GM18873 (cell line): ENCODE data around the gene FAM177B.

Experiments
- ATAC-seq: cut with Tn5 transposase; IDR thresholded peaks from one replicate; pipeline ENCODE4 v1.9.1; 2021; ENCODE audit warnings: mild to moderate bottlenecking, moderate library complexity, moderate number of reproducible peaks; ENCODE audit not compliant: unreplicated experiment, low FRiP score

The FAM177B gene

DNA sequence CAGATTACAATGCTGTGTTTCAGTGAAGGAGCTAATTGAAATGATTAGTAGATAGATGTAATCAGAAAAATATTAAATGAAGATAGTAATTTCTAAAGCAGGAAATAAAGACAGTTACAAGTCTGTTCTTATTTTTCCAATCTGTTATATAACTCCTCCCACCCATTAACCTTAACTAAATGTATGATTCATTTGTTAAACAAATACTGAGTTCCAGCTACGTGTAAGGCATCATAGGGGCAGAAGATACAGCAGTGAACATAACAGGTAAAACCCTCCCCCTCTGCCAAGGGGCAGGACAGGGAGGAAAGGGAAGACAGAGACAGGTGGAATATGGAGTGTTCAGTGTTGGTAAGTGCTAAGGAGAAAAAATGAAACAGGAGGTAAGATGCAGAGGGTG lies at the start of gene FAM177B:
Gene FAM177B, plus strand, starts transcription at position 231 of the 400 bp plus-strand sequence. CDS start 9,344 bp downstream, outside the sequence.
- ATAC-seq = no peak

DNA sequence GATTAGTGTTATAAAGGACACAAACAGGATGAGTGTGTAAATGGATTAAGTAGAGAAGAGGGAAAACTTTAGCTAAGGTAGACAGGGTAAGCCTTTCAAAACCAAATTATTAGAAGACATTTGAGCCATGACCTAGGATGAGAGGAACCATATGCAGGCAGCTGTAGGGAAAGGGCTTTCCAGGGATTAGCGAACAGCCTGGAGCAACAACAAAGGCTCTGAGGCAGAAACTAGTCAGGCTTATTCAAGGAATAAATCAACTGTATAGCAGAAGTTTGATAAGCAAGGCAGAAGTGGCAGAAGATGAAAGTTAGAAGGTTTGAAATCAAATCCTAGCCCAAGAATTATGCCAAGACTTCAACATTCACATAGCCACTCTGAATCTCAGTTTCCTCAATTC lies 46.0 kb upstream of the FAM177B start:
- ATAC-seq = no peak

DNA sequence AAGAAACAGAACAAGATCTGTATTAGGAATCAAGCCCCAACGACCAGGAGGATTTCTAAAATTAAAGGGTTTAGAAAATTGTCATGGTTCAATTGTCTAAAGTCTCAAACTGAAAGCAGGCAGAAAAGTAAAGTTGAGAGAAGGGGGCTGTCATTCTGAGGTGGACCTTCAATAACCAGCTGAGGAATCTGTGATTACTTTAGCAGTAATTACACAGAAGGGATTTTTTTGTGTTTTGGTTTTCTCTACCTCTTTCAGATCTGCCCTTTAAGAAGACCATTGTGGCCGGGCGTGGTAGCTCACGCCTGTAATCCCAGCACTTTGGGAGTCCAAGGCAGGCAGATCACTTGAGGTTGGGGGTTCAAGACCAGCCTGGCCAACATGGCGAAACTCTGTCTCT lies 42.1 kb upstream of the FAM177B start:
- no peak for ATAC-seq

DNA sequence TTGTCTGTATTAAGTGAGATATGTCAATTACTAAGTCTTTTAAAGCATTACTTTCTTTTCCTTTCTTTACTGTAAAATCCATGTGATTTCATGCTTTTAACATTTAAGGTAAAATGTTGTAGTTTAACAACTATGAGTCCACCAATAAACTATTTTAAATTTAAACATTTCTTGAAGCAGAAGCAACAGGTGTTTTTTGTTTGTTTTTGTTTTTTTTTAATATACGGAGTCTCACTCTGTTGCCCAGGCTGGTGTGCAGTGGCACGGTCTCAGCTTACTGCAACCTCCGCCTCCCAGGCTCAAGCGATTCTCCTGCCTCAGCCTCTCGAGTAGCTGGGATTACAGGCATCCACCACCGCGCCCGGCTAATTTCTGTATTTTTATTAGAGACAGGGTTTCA lies 40.3 kb upstream of the FAM177B start:
- no peak for ATAC-seq

DNA sequence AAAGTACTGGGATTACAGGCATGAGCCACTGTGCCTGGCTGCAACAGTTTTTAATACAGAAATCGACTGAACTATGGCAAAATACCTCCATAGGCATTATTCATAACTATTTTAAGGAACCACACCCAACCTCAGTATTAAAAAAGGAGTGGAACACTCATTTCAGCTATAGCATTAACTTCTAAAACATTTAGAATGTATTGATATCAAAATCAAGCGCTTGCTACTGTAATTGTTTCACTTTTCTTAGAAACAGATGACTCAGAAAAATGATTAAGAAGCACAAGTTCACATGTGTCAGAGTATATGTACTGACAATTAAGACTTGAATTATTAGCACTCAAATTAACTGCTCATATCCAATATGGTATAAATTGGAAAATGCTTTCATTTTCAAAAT lies 39.8 kb upstream of the FAM177B start:
- ATAC-seq = no peak

DNA sequence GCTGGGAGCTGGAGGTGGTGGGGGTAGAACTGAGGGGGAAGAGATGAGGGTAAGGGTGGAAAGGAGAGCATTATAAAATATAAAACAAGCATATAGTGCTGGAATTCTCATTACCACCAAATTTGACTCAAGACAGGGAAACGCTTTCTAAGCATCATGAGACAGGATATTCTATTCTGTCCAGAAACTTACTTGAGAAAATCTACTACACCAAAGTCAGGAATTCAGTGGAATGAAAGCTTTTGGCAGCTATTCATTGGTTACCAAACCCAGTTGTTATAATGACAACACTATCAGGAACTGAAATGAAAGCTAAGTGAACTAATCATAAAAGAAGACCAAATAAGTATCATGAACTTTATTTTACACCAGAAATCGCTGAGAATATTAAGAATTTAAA lies 39.2 kb upstream of the FAM177B start:
- no peak for ATAC-seq

DNA sequence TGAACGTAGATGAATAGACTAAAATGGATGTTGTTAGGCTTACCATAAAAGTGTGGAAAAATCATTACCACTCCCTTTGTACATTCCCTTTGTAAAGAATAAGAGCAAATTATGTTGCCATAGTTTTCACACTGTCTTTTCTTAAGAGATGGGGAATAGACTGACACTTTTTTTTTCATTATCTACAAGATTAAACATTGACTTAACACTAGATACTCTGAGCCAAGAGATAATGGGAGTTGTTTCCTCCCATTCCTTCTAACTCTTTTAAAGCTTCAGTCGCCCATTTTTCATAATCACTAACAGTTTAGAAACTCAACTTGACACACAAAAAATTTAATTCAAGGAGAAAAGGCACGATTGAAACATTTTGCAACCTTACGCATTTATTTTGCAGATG lies 34.8 kb upstream of the FAM177B start:
- ATAC-seq = no peak

DNA sequence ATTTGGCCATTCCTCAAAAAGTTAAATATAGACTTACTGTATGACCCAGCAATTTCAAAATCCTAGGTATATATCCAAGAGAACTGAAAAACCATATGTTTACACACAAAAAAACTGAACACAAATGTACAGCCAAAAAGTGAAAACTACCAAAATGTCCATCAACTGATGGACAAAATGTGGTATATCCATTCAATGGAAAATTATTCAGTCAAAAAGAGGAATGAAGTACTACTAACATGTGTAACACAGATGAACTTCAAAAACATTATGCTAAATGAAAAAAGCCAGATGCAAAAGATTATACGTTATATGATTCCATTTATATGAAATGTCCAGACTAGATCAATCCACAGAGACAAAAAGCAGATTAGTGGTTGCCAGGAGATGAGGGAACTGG lies 32.7 kb upstream of the FAM177B start:
- no peak for ATAC-seq

DNA sequence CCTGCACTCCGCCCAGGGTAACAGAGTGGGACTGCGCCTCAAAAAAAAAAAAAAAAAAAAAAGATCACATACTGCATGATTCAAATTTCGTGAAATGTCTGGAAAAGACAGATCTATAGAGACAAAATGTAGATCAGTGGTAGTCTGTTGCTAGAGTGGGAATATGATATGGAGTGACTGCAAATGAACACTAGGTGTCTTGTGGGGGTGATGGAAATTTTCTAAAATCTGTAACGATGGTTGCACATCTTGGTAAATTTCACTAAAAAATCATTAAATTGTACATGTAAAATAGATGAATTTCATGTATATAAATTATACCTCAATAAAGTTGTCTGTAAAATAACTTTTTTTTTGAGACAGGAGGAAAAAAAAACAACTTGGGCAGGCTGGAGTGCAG lies 30.2 kb upstream of the FAM177B start:
- ATAC-seq = no peak

DNA sequence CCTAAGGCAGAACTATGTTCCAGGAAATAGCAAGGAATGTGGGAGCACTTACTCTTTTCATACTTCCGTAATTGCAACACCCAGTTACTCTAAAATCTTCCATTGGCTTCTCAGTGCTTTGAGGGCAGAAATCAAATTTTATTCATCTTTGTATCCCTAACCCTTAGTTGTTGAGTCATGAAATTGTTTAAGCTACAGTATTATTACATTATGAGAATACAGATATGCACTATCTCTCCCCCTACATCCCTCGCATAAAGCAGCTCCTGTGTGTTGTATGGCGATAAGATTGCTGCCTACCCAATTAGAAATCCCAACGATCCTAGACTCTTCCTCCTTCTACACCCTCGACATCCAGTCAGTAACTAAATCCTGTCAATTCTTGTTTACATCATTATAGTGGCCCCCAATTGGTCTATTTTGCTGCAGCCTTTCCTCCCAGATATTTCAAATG lies 27.3 kb upstream of the FAM177B start:
- no peak for ATAC-seq

DNA sequence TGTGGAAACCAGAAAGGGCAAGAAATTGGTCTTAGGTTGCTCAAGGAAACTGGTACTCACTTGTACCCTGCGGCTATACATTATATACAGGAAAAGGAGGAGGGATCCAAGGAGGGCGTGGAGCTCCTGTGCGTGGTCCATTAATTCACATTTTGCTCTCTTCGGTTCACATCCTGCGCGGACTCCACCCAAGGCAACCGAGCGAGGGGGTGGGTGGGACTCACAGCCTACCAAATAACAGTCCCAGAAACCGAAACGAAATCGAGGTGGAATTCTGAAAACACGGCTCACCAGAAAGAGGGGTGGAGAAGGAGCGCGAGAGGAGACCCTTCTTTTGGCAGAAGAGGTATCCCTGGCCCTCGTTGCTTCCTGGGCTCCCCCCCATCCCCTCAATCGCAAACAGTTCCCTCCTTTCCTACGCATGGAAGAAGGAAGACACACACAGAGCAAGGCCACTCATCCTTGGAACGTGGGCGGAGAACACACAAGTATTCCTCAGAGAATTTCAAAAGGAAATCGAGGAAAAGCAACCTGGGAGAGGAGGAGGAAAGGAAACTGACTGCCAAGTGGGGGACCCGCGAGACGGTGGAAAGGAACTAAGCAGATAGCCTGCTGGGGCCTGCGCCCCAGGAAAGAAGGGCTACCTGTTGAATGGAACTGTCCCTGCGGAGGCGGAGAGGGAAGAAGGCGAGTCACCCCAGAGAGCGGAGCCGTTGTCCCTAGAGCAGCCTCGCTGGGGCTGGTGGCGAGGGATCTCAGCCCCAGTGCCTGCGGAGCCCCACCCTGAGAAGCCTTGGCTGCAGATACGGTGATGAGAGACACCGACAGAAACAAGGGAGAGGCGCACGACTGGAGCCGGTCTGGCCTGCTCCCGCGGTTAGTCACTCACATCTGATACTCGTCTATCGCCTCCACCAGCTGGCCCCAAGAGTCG lies 25.4 kb upstream of the FAM177B start:
- peak; percentile 29 for ATAC-seq

DNA sequence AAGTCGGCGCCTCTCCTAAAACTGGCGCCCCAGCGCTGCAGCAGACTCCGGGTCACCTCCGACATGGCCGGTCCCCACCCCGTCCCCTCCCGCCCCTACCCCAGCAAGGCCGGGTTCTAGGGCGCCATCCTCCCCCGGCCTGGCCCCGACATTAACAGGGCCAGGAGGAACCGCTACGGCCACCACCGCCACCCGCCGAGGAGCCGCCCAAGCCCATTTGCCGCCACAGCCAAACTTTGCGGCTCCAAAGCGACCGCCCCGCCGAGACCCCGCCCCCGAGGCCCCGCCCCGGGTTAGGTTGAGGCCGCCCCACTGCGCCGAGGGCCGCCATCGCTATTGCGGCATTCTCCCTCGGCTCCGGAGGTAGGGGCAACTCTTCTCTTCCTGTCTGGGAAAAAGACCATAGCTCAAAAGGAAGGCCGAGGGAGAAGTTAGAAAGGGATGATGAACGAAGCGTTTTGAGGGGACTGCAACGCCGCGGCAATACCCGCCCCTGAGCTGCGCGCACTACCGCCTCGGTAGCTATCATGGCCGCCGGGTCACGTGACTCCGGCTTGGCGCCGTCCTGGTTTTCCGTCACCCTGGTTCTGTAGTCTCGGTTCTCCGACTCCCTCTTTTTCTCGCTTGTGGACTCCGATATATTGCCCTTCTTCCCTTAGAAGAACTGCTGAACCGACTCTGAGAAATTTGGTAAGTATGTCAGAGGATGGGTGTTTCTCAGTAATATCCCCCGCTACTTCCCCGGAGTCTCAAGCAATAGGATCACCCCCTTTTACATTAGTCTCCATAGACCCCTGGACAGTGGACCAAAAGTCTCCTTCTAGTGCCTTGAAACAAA lies 24.5 kb upstream of the FAM177B start, which contains the start of the genes AIDA and BROX:
Gene AIDA, minus strand, starts transcription at position 239 of the 838 bp plus-strand sequence. Its CDS starts 174 bp downstream, at position 65.
Gene BROX, plus strand, starts transcription at position 312 of the 838 bp plus-strand sequence. CDS start 3,136 bp downstream, outside the sequence.
- ATAC-seq = peak; percentile 57

DNA sequence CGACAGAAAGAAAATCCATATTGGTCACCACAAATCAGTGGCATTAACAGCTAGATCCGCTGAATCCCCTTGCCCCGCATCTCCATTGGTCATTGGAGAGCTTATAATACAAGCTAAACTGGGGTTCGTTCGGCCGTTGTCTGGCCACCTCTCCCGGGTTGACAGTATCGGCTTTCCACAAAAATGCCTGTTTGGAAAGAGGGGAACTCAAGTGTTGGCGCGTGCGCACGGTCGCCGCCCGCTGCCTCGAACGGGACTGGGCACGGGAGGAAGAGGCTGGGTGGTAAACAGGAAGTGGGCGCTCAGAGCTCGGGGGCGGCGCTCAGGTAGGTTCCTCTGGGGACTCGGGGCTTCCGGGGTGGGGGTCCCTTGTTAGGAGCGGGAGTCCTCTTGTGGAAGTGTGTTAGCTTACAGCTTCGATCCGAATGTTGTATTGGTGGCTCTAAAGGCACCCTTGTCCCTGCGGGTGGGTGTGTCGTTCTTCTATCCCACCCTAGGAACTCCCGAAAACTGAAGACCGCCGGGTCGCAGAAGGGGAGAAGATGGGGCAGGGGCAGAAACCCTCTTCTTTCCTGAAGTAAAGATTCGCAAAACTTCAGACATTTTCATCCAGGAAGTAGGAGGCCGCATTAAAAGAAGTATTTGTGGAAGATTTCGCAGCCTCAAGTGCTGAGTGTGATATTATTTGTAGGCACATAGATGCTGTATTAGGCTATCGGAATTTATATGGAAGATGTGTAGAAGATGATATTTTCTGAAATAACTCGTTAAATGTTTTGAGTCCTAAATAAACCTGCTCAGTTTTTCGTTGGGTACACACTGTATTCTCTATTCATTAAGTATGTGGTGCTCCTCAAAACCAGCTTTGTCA lies 23.7 kb upstream of the FAM177B start:
- peak; percentile 61 for ATAC-seq

DNA sequence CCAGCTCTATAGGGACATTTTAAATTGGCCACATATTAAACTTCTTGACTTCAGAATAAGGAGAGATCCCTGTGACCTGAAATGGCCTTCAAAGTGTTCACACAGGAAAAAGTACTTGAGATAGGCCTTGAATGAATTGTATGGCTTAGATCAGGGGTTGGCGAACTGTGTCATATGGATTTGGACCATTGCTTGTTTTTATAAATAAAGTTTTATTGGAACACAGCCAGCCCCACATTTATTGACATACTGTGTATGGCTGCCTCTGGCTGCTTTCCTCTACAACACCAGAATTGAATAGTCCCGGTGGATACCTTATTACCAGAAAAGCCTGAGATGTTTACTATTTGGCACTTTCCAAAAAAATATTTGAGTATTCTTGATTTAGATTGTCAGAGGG lies 20.6 kb upstream of the FAM177B start:
- no peak for ATAC-seq

DNA sequence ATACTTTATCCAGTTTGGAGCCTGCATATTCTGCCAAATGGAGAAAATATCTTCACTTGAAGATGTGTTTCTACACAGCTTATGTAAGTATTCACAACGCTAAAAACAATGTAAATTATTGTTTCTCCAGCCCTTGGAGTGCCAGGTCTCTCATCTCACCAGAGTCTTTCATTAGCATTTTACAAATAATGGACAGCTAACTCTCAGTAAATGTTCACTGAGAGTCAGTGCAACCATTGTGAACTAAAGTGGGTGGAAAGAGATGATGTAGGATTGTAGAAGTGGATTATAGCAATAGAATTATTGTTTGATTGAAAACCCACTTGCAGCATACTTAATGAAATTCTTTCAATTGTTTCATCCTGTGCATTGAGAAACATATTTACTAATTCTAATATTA lies 8.3 kb upstream of the FAM177B start:
- no peak for ATAC-seq

DNA sequence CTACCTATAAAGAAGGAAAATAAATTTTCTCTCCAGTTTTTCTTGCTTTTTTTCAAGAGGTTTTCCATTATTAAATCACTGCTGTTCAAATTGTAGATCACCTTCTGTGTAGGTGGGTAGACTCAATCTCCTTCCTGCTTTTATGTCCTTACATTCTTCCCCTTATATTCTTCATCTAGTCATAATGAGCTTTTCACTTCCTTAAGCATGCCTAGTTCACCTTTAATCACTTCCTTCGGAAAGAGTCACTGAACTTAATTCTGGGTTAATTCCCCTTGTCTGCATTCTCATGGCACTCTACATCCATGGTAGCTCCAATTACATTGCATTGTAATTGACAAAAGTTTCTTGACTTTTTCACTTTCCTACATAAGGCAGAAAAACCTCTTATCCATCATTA lies 6.1 kb upstream of the FAM177B start:
- no peak for ATAC-seq

DNA sequence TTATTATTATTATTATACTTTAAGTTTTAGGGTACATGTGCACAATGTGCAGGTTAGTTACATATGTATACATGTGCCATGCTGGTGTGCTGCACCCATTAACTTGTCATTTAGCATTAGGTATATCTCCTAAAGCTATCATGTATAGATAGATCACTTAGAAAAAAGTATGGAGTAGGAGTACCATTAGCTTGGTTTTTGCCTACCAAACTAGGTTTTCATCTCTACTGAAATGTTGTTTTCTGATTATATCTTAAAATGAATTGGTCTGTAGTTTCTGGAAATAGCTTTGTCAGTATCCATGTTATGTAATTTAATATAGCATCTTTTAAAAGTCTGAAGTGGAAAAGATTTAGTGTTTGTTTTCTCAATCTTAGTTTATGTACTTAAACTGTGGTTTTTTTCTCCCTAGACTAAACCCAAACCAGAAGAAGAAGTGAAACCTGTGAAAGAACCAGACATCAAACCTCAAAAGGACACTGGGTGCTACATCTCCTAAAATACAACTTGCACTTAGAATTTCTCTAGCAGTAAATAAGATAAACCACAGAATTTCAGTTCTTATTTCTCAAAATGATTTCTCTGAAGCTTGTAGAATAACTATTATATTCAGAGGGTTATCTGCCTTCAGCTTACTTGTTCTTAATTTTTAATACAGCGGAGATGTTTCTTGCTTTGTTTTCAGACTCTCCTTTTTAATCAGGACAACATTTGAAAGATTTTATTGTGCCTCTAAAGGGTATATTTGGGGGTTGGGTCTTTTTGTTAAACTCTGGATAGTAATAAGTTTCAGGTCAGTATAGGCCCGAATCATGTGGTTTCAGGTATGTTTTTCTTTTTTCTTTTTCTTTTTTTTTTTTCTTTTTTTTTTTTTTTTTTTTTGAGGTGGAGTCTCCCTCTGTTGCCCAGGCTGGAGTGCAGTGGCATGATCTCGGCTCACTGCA lies 4.5 kb upstream of the FAM177B start:
- peak; percentile 97 for ATAC-seq

DNA sequence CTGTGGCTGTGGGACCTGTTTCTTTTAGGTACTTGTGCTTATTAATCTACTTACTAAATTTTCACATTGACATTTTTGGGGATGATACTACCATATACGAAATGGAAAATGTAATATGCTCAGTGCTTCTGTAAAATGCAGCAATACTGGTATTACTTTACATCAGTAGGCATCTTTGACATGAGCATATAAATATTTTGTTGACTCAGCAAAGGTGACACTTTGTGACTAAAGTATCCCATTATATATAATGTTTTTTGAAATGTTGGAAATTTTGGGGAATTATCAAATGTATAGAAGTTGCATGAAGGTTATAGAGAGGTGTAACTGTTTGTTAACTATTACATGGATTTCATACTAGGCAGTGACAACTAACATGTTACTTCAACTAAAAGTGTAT lies 2.3 kb upstream of the FAM177B start:
- no peak for ATAC-seq

DNA sequence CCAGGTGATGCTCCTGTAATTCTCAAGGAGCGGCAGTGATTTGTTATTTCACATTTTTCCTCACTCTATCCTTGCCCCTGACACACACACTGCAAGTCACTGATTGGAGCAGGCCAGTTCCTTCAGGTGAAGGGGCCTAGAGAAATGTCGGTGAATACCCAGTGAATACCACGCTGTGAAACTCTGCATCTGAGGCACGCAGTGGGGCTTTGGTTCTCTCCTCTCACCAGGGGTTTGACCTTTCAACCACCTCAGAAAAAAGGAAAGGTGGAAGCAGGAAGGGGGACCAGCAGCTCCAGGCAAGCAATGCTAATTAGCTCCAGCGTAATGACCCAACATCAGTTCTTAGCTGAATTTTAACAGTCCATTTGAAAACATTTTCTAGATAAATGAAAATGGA lies 532 bp upstream of the FAM177B start:
- no peak for ATAC-seq
